NCI-H1048 (cell line): ENCODE data around the gene SMIM13.
A peak's percentile ranks its signal among the peaks of the same experiment; 100 is the strongest.
"Not testable (repeated sequence)": the region's sequence is repeated elsewhere in the genome, so short reads cannot be mapped to it uniquely, and the experiment has no call there.

Source experiments
- DNase-seq: peaks from one replicate; lab custom pipeline; 2025; lab: John Stamatoyannopoulos, UW

SMIM13 gene

DNA sequence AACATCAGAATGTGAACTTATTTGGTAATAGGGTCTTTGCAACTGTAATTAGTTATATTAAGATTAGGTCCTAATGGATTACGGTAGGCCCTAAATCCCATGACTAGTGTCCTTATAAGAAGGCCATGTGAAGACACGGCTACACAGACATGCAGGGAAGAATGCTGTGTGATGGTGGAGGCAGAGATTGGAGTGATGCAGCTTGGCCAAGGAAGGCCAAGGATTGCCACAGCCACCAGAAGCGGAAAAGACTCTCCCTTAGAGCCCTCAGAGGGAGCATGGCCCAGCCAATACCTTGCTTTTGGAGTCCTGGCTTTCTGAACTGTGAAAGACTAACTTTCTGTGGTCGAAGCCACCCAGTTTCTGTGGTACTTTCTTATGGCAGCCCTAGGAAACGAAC lies 9.7 kb upstream of the SMIM13 start:
- no peak for DNase-seq

DNA sequence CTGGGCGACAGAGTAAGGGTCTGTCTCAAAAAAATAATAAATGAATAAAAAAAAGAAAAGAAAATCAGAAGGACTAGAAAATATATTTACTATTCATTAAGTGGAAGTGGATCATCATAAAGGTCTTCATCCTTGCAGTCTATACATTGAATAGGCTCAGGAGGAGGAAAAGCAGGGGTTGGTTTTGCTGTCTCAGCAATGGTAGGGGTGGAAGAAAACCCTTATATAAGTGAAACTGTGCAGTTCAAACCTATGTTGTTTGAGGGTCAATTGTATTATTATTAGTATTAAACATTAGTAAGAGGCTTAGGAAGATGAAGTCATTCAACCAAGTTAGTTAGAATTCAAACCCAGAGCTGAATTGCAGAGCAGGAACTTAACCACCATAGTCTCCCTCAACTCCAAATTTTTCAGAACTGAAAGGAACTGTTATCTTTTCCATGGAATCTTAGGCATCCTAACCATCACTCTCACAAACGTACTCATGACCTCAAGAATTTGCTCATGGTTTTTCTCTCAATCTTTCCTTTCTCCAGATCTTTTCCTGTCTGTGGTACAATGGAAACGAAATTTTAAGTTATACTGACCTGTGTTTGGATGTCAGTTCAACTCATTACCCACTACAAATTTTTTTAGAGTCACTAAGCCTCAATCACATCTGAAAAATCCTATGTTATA lies 7.7 kb upstream of the SMIM13 start:
- no peak for DNase-seq

DNA sequence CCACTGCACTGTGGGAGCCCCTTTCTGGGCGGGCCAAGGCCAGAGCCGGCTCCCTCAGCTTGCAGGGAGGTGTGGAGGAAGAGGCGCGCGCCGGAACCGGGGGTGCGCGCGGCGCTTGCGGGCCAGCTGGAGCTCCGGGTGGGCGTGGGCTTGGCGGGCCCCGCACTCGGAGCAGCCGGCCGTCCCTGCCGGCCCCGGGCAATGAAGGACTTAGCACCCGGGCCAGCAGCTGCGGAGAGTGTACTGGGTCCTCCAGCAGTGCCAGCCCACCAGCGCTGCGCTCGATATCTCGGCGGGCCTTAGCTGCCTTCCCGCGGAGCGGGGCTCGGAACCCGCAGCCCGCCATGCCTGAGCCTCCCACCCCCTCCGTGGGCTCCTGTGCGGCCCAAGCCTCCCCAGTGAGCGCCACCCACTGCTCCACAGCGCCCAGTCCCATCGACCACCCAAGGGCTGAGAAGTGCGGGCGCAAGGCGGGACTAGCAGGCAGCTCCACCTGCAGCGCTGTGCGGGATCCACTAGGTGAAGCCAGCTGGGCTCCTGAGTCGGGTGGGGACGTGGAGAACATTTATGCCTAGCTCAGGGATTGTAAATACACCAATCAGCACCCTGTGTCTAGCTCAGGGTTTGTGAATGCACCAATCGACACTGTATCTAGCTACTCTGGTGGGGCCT lies 6.4 kb upstream of the SMIM13 start:
- not testable (repeated sequence) for DNase-seq

DNA sequence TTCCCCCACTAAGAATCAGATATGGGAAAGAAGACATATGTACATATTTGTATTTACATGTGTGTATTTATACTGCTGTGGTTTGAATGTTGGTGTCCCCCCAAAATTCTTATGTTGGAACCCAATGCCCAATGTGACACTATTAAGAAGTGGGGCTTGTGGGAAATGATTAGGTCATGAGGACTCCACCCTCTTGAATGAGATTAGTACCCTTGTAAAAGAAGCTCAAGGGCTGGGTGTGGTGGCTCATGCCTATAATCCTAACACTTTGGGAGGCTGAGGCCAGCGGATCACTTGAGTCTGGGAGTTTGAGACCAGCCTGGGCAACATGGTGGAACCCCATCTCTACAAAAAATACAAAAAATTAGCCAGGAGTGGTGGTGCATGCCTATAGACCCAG lies 3.9 kb upstream of the SMIM13 start:
- no peak for DNase-seq

DNA sequence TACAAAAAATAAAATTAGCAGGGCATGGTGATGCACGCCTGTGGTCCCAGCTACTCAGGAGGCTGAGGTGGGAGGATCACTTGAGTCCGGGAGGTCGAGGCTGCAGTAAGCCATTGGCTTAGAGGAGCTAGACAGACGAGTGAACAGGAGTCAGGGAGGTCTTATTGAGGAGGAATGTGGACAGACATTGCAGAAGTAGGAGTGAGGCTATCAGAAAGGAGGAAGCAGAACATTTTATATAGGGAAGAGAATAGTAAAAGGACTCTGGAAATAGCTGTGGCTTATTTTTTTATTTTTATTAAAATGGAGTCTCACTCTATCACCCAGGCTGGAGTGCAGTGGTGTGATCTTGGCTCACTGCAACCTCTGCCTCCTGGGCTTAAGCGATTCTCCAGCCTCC lies 2.5 kb upstream of the SMIM13 start:
- not testable (repeated sequence) for DNase-seq

DNA sequence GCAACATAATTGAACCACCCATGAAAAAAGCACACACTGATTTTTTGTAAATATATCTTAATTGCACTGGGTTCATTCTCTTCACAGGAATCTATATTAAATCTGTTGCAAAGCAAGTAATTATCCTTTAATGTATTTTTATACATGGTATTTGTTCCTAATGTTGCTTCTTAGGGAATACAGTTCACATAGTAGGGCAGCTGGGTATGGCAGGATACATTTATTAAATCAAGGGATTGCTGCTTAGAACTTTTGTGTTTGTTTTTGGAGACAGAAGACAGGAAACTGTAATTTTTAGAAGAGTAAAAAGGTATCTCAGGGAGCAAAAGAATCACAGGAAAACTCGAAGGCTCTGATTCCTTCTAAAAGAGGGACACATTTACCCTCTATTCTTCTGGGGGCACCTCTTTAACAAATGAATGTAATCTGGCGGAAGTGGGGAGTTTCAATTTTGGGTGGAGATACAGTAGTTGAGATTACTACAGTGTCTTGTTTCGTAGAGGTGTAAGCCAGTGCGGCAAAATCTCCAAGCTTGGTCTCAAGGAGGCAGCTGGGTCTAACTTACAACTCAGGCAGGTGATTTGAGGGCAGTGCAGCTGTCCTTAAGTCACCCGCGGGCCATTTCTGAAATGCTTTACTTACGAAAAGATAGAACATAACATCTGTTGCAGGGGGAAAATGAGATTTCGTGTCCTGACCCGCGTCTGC lies 812 bp upstream of the SMIM13 start:
- DNase-seq: no peak

DNA sequence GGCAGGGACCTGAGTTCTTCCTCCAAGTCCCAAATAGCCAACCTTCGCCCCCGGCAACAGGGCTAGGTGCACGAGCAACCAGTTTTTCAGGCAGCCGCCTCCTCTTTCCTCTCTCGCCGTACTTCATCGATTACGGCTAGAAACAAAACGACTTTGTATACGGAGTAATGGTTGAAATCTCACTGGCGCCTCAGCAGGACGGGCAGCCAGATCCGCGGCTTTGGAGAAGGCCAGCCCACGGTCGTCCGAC lies 333 bp upstream of the SMIM13 start:
- no peak for DNase-seq

DNA sequence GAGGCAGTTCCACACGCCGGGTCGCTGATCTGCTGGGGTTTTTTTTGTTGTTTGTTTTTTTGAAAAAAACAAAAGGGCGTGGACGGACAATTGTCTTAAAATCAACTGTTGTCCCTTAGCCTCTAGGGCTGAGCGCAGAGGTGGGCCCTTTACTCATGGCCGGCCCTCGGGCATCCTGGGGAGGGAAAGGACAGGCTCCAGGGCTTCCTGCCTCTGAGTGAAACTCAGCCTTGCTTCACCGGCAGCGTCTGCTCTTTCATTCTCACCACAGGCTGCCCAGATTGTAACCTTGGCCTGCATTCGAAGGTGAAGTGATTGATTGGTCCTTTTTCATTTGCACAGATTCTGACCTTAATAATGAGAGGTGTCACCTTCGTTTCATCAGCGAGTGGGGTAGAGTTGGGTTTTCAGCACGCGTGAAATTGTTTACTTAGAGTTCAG lies 797 bp downstream of the SMIM13 start:
- no peak for DNase-seq

DNA sequence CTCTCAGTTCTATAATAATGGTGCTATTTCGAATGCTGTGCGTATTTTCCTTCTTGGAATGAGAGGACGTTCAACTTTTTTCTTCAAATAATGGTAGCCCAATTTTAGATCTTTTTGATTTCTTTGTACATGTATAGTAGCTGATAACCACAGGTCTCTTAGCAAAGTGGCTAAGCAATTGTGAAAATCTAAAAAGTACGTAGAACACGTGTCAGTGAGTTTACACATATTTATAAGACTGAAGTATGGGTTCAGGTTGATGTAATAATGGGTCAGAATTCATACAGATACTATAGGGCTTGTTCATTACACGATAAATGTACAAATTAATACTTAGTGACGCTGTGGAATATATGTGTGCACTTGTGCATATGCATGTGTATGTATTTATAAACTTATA lies 1.3 kb downstream of the SMIM13 start:
- DNase-seq: no peak

DNA sequence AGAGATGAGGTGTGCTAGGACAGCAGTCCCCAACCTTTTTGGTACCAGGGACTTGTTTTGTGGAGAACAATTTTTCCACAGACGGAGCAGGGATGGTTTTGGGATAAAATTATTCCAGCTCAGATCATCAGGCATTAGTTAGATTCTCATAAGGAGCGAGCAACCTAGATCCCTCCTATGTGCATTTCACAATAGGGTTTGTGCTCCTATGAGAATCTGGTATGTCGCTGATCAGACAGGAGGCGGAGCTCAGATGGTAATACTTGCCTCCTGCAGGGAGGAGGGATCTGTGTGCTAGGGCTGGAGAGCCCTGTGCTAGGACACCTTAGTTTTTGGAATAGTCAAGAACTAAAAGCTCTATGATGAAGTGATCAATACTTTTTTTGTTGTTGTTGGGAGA lies 2.5 kb downstream of the SMIM13 start:
- peak; percentile 20 for DNase-seq

DNA sequence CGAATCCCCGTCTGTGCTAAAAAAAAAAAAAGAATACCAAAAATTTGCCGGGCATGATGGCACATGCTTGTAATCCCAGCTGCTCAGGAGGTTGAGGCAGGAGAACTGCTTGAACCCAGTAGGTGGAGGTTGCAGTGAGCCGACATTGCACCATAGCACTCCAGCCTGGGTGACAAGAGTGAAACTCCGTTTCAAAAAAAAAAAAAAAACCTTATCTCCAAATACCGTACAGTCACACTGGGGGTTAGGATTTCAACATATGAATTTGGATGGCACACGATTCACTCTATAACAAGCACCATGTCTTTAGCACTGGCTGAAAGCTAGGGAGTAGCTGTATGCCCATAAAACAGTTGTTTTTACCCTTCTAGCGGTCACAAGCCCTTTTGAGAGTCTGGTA lies 3.8 kb downstream of the SMIM13 start:
- DNase-seq: no peak

DNA sequence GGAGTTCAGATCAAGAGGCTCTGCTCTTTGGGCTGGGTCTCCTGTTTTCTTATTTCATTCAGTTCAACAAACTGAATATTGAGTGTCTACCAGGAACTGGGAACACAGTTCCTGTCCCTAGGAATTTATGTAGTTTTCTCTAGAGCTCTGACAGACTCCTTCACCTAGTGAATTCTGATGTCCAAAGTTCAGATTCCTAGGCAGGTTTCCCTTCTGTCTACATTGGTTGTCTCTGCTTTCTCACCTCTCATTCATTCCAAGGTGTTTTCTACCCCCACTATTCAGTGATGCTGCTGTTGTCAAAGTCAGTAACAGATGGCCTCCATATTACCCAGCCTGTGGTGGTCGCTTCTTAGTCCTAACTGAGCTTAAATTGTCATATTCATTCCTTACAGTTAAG lies 4.4 kb downstream of the SMIM13 start:
- DNase-seq: no peak

DNA sequence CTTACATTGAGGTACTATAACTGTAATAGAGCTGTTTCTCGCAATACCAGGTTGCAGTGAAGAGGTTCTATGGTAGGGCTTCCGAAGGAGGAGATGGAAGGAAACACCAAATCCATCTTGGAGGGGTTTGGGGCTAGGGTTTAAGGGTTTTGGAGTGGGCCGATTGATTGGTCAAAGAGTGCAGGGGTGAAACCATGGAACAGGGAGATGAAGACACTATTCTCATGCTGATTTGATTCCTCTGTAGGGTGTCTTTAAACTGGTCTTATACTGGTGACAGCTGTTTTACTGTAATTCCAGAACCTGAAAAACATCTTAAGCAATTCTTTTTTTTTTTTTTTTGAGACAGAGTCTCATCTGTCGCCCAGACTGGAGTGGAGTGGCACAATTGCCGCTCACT lies 7.8 kb downstream of the SMIM13 start:
- no peak for DNase-seq

DNA sequence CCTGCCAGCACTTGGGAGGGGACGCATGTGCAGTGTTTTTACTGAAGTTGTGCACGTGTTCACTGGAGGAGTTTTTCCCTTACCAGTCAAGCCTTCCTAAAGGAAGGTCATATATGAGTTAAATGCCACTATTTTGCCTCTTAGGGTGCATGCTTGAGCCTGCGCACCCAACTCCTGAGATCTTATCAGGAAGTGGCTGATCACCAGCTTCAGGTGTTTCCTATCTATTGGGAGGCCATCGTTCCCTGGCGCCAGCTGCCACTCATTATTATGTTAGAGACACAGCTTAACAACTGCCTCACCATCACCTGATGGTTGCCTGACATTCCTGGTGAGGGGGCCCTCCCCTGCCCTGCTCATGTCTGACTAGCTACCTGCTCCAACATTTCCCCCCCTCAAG lies 9.4 kb downstream of the SMIM13 start:
- DNase-seq: no peak

DNA sequence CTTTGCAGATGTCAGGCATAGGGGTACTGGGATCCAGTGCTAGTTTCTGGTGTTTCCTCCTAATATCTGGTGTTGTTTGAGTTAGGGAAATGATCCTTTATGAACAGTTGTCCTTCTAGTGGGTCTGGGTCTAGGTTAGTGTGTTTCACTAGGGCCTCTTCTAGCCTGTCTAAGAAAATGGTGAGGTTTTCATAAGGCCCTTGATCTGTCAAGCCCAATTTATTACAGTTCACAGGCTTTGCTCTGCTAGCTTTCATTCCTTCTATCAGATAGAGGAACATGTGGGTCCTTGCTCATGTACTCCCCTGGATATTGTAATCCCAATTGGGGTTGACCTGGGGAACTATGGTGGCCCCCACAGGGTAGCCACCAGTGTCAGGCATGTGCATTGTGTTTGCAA lies 15.1 kb downstream of the SMIM13 start:
- no peak for DNase-seq

DNA sequence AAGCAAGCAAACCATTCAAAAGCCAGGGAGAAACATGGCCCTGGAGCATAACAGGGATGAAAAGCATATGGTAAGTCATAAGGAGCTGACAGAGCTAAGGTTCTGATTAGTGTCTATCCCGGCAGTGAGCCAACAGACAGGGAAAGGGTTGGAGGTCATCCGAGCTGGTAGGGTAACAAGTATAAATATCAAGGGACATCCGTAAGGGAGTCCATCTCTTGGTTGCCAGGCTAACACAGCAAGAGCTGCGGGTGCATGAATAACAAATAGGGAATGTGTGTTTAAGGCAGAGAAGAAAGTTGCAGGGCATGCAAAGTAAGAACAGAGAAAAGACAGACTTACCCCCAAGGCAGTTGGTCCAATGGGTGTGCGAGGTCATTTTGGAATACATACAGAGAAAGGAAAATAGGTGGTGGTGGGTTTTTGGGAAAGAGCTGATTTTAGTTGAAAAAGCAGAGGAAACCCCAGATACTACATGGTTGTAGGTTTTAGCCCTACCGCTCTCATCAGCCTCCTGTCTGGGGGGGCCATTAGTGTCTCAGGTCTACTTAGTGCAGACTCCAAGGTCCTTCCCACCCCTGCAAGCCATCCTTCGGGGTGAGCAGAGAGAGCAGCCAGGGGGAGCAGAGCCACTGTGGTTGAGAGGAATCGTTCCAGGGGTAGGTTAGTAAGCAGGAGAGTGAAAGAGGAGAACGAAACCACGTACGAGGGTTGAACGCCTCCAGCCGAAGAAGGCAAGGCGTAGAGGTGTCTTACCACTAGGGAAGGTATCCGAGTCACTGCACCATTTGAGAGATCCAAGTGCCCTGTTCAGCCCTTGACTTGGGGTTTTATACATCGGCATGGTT lies 17.5 kb downstream of the SMIM13 start, which contains the start of gene ERVFRD-1:
Gene ERVFRD-1 (minus strand): TSS at position 805 of the 848 bp plus-strand sequence. CDS start 6,415 bp downstream, outside the sequence.
- no peak for DNase-seq

DNA sequence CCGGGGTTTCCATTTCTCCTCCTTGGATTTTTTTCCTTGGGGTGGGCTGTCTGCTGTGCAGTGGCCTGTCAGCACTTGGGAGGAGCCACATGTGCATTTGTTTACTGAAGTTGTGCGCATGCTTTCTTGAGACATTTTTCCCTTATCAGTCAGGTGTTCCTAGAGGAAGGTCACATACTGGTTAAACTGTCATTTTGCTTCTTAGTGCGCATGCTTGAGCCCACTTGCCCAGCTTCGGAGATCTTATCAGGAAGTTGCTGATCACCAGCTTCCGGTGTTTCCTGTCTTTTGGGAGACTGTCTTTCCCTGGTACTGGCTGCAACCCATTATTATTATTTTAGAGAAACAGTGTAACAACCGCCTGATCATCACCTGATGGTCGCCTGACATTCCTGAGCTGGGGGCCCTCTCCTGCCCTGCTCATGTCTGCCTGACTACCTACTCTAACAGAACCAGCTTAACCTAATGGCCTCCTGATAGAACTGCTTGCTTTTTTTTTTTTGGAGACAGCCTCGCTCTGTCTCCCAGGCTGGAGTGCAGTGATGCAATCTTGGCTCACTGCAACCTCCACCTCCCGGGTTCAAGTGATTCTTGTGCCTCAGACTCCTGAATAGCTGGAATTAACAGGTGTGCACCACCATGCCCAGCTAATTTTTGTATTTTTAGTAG lies 18.3 kb downstream of the SMIM13 start:
- no peak for DNase-seq

DNA sequence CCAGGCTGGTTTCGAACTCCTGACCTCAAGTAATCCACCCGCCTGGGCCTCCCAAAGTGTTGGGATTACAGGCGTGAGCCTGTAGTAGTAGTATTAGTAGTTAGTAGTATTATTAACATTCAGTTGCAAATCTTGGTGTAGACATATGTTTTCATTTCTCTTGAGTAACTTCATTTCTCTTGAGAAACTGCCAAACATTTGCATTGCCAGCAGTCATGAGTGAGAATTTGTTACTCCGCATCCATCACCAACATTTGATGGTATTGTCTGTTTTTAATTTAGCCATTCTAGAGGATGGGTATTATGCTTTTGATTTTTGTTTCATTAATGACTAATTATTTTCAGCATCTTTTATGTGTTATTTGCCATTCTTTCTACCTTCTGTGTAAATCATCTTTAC lies 19.4 kb downstream of the SMIM13 start:
- DNase-seq: no peak

DNA sequence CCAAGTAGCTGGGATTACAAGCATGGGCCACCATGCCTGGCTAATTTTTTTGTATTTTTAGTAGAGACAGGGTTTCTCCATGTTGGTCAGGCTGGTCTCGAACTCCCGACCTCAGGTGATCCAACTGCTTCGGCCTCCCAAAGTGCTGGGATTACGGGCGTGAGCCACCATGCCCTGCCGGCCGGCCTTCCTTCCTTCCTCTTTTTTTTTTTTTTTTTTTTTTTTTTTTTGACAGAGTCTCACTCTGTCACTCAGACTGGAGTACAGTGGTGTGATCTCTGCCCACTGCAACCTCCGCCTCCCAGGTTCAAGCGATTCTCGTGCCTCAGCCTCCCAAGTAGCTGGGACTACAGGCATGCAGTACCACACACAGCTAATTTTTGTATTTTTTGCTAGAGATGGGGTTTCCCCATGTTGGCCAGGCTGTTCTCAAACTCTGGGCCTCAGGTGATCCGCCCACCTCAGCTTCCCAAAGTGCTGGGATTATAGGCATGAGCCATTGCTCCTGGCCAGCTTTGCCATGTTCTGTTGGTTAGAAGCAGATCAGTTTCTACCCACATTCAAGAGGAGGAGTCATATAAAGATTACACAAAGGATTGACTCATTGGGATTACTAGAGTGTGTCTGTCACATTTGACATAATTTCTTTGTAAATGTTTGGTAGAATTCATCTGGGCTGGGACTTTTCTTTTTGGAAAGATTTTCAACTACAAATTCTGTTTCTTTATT lies 22.3 kb downstream of the SMIM13 start:
- DNase-seq: not testable (repeated sequence)

DNA sequence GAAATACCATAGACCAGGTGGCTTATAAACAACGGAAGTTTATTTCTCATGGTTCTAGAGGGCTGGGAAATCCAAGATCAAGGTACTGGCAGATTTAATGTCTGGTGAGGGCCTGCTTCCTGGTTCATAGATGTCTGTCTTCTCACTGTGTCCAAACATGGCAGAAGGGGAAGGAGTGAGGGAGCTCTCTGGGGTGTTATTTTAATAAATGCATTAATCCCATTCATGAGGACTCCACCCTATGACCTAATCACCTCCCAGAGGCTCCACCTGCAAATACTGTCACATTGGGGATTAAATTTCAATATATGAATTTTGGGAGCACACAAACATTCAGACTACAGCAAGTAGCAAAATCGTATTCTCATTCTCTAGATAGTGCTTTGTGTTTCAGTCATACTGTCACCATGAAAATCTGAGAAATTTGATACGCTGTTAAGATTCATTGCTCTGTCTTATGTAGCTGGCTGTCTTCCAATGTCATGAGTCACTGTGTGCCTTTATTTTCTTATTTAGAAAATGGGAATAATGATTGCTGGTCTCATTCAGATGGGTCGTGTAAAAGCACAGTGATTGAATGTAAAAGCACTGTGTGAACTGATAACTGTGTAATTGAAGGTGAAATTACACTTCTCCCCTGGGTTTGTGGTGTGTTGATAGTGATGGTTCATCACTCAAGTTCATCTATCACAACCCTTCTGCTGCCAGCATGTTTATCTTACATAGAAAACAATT lies 26.8 kb downstream of the SMIM13 start:
- DNase-seq: no peak

DNA sequence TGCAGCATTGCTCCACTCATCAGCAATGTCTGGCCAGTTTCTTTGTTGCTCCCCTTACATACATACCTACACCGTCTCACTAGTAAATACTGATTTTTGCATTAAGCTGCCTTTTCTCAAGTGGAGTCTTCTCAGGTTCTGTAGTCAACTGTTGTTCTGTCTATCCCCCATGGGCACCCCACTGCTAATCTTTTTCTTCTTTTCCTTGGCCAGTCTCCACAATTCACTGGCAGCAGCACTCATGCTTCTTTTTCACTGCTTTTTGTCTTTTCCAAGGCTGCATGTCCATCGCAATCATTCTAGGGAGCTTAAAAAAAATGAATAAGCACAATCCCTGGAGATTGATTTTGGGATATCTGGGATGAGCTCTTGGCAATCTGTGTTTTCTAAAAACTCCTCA lies 28.2 kb downstream of the SMIM13 start:
- DNase-seq: no peak
